Measurements from ENCODE around the gene C11orf68. TPM values are rescaled to one million over a fixed set of nuclear protein-coding genes. Genes with fewer than 3 reads are reported as not detected.
"Not testable (repeated sequence)": the region's sequence is repeated elsewhere in the genome, so short reads cannot be mapped to it uniquely, and the experiment has no call there.

C11orf68 gene
- total RNA-seq, 1 donor from 2014 or later, result 30.0 TPM

- DNase-seq (ENCODE audit: extremely low read depth, low read depth, low spot score), result not testable (repeated sequence)
Measured at GRCh38 chr11:65892137-65892540, 26.7 kb downstream of the C11orf68 start.

- DNase-seq (ENCODE audit: extremely low read depth, low read depth, low spot score), result no peak
Measured at GRCh38 chr11:65891219-65892136, 27.4 kb downstream of the C11orf68 start.

- DNase-seq (ENCODE audit: extremely low read depth, low read depth, low spot score), result no peak
Measured at GRCh38 chr11:65890324-65891218, 28.3 kb downstream of the C11orf68 start, which contains the start of gene CCDC85B. TSS of gene CCDC85B (plus strand) at chr11:65890673. CDS start at chr11:65890784, 111 bp downstream.

- no peak for DNase-seq (ENCODE audit: extremely low read depth, low read depth, low spot score)
Measured at GRCh38 chr11:65888163-65888814, 30.6 kb downstream of the C11orf68 start, which contains the start of gene FIBP. TSS of gene FIBP (minus strand) at chr11:65888471. CDS start at chr11:65888418, 53 bp downstream.

GRCh38 chr11:65887723-65888162 lies 31.1 kb downstream of the C11orf68 start:
- no peak for DNase-seq (ENCODE audit: extremely low read depth, low read depth, low spot score)

- no peak for DNase-seq (ENCODE audit: extremely low read depth, low read depth, low spot score)
Measured at GRCh38 chr11:65886826-65887722, 31.8 kb downstream of the C11orf68 start.

- DNase-seq (ENCODE audit: extremely low read depth, low read depth, low spot score), result no peak
Measured at GRCh38 chr11:65885808-65886536, 32.9 kb downstream of the C11orf68 start.

- DNase-seq (ENCODE audit: extremely low read depth, low read depth, low spot score), result no peak
Measured at GRCh38 chr11:65885231-65885630, 33.6 kb downstream of the C11orf68 start.

GRCh38 chr11:65884716-65885092 lies 34.2 kb downstream of the C11orf68 start:
- no peak for DNase-seq (ENCODE audit: extremely low read depth, low read depth, low spot score)

- DNase-seq (ENCODE audit: extremely low read depth, low read depth, low spot score), result no peak
Measured at GRCh38 chr11:65883786-65884715, 34.8 kb downstream of the C11orf68 start.

- no peak for DNase-seq (ENCODE audit: extremely low read depth, low read depth, low spot score)
Measured at GRCh38 chr11:65883058-65883761, 35.7 kb downstream of the C11orf68 start.

- no peak for DNase-seq (ENCODE audit: extremely low read depth, low read depth, low spot score)
Measured at GRCh38 chr11:65882120-65883057, 36.5 kb downstream of the C11orf68 start.

GRCh38 chr11:65880844-65881421 lies 37.9 kb downstream of the C11orf68 start:
- DNase-seq (ENCODE audit: extremely low read depth, low read depth, low spot score), result no peak

- no peak for DNase-seq (ENCODE audit: extremely low read depth, low read depth, low spot score)
Measured at GRCh38 chr11:65880027-65880426, 38.8 kb downstream of the C11orf68 start.

- DNase-seq (ENCODE audit: extremely low read depth, low read depth, low spot score), result no peak
Measured at GRCh38 chr11:65879617-65880016, 39.2 kb downstream of the C11orf68 start, which contains the start of gene CTSW. TSS of gene CTSW (plus strand) at chr11:65879837. CDS start at chr11:65879855, 18 bp downstream.
